ENCODE measurements around the gene MTHFD2.

- TF ChIP-seq CTCF (IDR thresholded peaks at IDR 0.05): no peak
- no peak for TF ChIP-seq EZH2 (IDR thresholded peaks at IDR 0.05; ENCODE audit: borderline replicate concordance, insufficient read depth, low read depth, low read length, poor library complexity, severe bottlenecking)
These were observed 12.4 kb upstream of the MTHFD2 start for GRCh38 chr2:74186038-74186437.
